Measurements from ENCODE around the gene GALNT2. TPM values are rescaled to one million over a fixed set of nuclear protein-coding genes. Genes with fewer than 3 reads are reported as not detected.

GALNT2 gene
- total and polyA plus RNA-seq, 2 of the 4 experiments (the other 2 are of a cell fraction) = 50.4 to 189 TPM

- Histone ChIP-seq H3K27ac (ENCODE audit: insufficient read depth, low read length) (no peak overlapping the region), H2AK9ac (replicated peaks; ENCODE audit: low read depth, low read length, poor library complexity) (no peak overlapping the region), H3K4me1 (ENCODE audit: control insufficient read depth, insufficient read depth, low read length) (peaks cover 7% of the 10 kb centered on the region), H2BK5ac (ENCODE audit: low read depth, low read length, poor library complexity, severe bottlenecking) (no peak overlapping the region), H3K56ac (ENCODE audit: extremely low read depth, insufficient read depth, low read length) (no peak overlapping the region), H4K5ac (ENCODE audit: low read depth, low read length) (no peak overlapping the region), H3K18ac (ENCODE audit: low read depth, low read length) (no peak overlapping the region), H3K36me3 (ENCODE audit: control insufficient read depth, insufficient read depth, low read length) (peaks cover 6% of the 10 kb centered on the region; the same call in 1 of the 2 replicates), H4K20me1 (ENCODE audit: insufficient read depth, low read length) (no peaks in the 10 kb centered on the region), H3K23ac (ENCODE audit: low read depth, low read length) (no peak overlapping the region), H2AK5ac (ENCODE audit: low read depth, low read length) (no peak overlapping the region), H2BK120ac (ENCODE audit: low read depth, low read length) (no peak overlapping the region), H2BK20ac (ENCODE audit: low read depth, low read length) (no peak overlapping the region), H3K27me3 (ENCODE audit: control insufficient read depth, insufficient read depth, low read length) (no peaks in the 10 kb centered on the region), H3K4ac (ENCODE audit: low read depth, low read length) (no peak overlapping the region), H3K9me1 (ENCODE audit: insufficient read depth, low read length) (peaks cover 4% of the 10 kb centered on the region; the same call in 1 of the 2 replicates), H3K79me1 (ENCODE audit: low read depth in 1 of 2, low read length in 2 of 2) (peaks cover 16 to 46% of the 10 kb centered on the region in 2 experiments), H3K4me2 (ENCODE audit: low read depth, low read length) (no peak overlapping the region), H3K4me3 (ENCODE audit: insufficient read depth, low read depth, low read length) (no peak overlapping the region), H2AFZ (replicated peaks; ENCODE audit: low read length, poor library complexity) (no peak overlapping the region), H3K9me3 (ENCODE audit: control insufficient read depth, insufficient read depth, low read length) (no peaks in the 10 kb centered on the region), H2BK15ac (ENCODE audit: low read depth, low read length) (no peak overlapping the region), H4K91ac (ENCODE audit: insufficient read depth, low read depth, low read length) (no peak overlapping the region), H3K14ac (replicated peaks; ENCODE audit: low read depth, low read length) (no peak overlapping the region), H4K8ac (ENCODE audit: low read depth in 2 of 2, low read length in 2 of 2) (no peak overlapping the region), H3K9ac (ENCODE audit: low read depth, low read length) (no peak overlapping the region)
- ChIA-PET CTCF (interaction anchor here (0.6 kb wide), 1 partner anchor 9 kb away, joined by 3 read pairs; no protein-coding TSS in a partner anchor), POLR2A (ENCODE audit: unreplicated experiment) (no interaction called here)
- no peak for ATAC-seq (ENCODE audit: low read depth)
- no peak for TF ChIP-seq USF2 (IDR thresholded peaks at IDR 0.05; ENCODE audit: low read depth, low read length)
- TF ChIP-seq MAZ (IDR thresholded peaks at IDR 0.05; ENCODE audit: borderline replicate concordance, low read depth, low read length) = no peak
- TF ChIP-seq BHLHE40 (IDR thresholded peaks at IDR 0.05; ENCODE audit: low read depth, low read length) = no peak
- TF ChIP-seq CEBPB (IDR thresholded peaks at IDR 0.05; ENCODE audit: low read depth, low read length) = no peak
- no peak for TF ChIP-seq POLR2A (IDR thresholded peaks at IDR 0.05; ENCODE audit: low read depth, low read length)
- no peak for TF ChIP-seq RAD21 (IDR thresholded peaks at IDR 0.05; ENCODE audit: low read length)
- no peak for TF ChIP-seq CHD1 (IDR thresholded peaks at IDR 0.05; ENCODE audit: low read depth, low read length)
- TF ChIP-seq FOS (IDR thresholded peaks at IDR 0.05; ENCODE audit: low read depth, low read length) = no peak
- no peak for TF ChIP-seq MAFK (IDR thresholded peaks at IDR 0.05; ENCODE audit: low read depth, low read length)
- TF ChIP-seq NFE2L2 (IDR thresholded peaks at IDR 0.05; ENCODE audit: low read depth, low read length) = no peak
- TF ChIP-seq MXI1 (IDR thresholded peaks at IDR 0.05; ENCODE audit: borderline replicate concordance, low read depth, low read length) = no peak
- TF ChIP-seq RFX5 (IDR thresholded peaks at IDR 0.05; ENCODE audit: low read depth, low read length) = no peak
- TF ChIP-seq RCOR1 (IDR thresholded peaks at IDR 0.05; ENCODE audit: insufficient replicate concordance, low read length) = no peak
- no peak for TF ChIP-seq ELK1 (IDR thresholded peaks at IDR 0.05; ENCODE audit: borderline replicate concordance, low read depth, low read length)
- TF ChIP-seq, protein P1, sequence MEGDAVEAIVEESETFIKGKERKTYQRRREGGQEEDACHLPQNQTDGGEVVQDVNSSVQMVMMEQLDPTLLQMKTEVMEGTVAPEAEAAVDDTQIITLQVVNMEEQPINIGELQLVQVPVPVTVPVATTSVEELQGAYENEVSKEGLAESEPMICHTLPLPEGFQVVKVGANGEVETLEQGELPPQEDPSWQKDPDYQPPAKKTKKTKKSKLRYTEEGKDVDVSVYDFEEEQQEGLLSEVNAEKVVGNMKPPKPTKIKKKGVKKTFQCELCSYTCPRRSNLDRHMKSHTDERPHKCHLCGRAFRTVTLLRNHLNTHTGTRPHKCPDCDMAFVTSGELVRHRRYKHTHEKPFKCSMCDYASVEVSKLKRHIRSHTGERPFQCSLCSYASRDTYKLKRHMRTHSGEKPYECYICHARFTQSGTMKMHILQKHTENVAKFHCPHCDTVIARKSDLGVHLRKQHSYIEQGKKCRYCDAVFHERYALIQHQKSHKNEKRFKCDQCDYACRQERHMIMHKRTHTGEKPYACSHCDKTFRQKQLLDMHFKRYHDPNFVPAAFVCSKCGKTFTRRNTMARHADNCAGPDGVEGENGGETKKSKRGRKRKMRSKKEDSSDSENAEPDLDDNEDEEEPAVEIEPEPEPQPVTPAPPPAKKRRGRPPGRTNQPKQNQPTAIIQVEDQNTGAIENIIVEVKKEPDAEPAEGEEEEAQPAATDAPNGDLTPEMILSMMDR (conservative IDR thresholded peaks at IDR 0.05; ENCODE audit: low read depth, low read length) = no peak
- BruUV-seq (replicated peaks) = no TSS peak
- intact Hi-C loops (cut with micrococcal nuclease) = no loop called here
- dilution Hi-C loops (cut with HindIII; ENCODE audit: low sequenced_read_pairs, unreplicated experiment) = no loop called here
- DNase-seq = peak; percentile 10
- no CpG with 5 or more reads among the region's 10 CpGs for WGBS, 2 experiments (ENCODE audit: extremely low coverage in 2 of 2, insufficient read length in 1 of 2)
- in situ Hi-C loops (cut with MboI; ENCODE audit: low sequenced_read_pairs) = no loop called here
Observed at GRCh38 chr1:230232371-230232771, 165.3 kb downstream of the GALNT2 start.

Data from IMR-90 (cell line).